GM12873 (cell line): ENCODE data around the gene PNLIPRP3.

Experiments
- TF ChIP-seq, protein P1 (sequence below): IDR thresholded peaks from 2 replicates; pipeline ENCODE4 v1.5.1; 2012; ENCODE audit warnings: low read depth, mild to moderate bottlenecking, moderate library complexity, low read length, control low read depth; ENCODE audit not compliant: insufficient read depth; ENCODE audit errors: missing control alignments

The PNLIPRP3 gene

GRCh38 chr10:116430288-116430687, 2.6 kb downstream of the PNLIPRP3 start:
- TF ChIP-seq, protein P1, sequence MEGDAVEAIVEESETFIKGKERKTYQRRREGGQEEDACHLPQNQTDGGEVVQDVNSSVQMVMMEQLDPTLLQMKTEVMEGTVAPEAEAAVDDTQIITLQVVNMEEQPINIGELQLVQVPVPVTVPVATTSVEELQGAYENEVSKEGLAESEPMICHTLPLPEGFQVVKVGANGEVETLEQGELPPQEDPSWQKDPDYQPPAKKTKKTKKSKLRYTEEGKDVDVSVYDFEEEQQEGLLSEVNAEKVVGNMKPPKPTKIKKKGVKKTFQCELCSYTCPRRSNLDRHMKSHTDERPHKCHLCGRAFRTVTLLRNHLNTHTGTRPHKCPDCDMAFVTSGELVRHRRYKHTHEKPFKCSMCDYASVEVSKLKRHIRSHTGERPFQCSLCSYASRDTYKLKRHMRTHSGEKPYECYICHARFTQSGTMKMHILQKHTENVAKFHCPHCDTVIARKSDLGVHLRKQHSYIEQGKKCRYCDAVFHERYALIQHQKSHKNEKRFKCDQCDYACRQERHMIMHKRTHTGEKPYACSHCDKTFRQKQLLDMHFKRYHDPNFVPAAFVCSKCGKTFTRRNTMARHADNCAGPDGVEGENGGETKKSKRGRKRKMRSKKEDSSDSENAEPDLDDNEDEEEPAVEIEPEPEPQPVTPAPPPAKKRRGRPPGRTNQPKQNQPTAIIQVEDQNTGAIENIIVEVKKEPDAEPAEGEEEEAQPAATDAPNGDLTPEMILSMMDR, result no peak

DNA sequence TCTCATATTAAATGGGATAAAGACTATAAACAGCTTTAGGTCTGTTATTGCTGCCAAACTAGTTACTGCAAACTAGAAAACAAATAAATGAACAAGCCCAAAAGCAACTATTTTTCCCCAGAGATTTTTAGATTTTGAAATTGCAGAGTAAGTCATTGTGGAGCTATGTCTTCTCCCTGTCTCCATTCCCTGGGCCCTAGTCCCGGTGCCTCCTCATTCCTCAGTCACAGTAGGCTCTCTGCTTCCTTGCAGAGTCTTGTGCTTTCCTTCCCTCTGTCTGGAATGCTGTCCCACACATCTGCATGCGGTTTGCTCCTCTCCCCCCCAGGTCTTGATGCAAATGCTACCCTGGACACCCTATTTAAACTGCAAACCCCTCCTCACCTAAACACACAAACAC, 4.0 kb downstream of the PNLIPRP3 start:
- TF ChIP-seq, protein P1, result no peak

DNA sequence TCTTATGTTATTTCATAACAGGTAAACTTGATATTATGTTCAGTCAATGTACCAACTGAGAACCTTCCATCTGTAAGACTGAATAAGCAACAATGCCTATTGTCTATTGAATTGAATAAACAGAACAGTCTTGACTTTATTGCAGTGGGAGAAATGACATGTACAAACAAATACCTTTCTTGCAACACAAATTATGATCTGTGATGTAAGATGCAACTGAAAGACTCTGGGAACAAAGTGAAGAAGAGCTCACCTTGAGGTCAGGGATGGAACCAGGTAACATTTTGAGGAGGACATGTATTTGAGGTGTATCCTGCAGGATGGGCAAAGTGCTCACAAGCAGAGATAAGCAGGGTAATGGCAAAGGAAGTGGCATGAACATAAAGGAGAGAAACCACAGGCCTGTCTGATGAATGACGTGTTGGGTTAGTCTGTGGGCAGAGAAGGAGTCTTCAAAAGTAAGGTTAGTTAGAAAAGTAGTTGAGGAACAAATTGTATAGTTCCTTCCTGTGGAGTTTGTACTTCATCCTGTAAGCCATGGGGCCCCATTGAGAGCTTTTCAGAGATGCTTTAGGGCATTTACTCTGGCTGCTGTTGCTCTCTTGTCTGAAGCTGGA, 9.5 kb downstream of the PNLIPRP3 start:
- TF ChIP-seq, protein P1, result no peak

DNA sequence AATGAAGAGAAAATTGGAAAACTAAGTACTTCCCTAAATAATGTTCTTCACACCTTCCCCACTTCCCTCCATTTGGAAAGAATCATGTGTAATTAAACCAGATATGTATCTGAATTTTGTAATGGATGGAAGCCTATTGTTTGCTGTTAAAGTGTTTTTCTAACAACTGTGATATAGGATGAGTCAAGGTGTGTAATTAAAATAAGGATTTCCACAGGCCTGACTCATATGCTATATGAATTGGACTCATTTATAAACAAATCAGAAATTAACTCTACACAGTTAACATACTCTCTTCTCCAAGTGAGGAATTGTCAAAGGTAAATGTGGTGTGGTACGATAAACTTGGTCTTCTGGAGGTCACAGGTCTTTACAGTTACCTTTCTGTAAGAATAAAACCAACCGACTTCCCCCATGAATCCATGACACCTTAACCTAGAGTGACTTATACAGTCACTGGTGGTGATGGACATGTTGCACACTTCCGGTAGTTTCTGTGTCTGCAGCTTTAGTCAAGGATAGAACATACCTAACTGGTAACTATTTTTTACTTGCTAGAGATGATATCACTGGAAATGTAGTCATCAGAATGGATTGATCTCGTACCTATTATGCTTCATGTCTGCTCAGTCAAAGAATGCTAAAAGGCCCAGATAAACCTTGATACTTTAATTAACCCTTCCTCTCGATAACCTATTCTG, 12.8 kb downstream of the PNLIPRP3 start:
- TF ChIP-seq, protein P1, result no peak

DNA sequence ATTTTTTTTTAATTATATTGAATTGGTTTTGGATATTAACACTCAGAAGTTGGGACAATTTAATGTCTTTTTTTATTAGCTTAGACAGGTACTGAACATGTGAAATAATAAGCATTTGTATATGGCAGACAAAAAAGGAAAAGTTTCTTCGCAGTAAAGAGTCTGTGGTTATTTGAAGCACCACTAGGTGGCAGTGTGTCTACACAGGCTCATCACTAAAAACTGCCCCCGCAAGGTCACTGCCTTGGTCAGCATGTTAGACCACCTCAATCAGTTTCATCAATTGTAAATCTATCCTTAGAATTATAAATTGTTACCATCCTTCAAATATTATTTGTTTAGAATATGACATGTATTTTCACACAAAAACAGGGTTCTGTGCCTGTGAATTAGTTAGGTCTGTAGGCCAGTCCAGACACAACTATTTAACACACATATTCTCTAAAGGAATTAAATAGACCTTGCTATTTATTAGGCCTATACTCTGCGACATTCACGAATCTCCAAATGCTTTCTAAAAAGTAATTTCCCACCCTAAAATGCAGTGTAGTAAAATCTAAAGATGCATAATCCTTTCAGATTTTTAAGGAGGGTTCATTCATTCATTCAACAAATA, 17.0 kb downstream of the PNLIPRP3 start:
- TF ChIP-seq, protein P1, result peak; percentile 83

DNA sequence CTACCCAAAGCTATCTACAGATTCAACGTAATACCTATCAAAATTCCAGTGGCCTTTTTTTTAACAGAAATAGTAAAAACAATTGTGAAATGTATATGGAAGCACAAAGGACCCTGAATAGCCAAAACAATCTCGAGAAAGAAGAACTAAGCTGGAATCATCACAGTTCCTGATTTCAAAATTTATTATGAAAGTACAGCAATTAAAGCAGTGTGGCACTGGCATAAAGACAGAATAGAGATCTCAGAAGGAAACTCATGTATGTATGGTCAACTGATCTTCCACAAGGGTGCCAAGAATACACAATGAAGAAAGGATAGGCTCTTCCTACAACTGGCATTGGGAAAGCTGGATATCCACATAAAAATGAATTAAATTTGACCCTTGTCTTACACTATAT, 23.2 kb downstream of the PNLIPRP3 start:
- TF ChIP-seq, protein P1, result no peak

GRCh38 chr10:116451711-116452337, 24.2 kb downstream of the PNLIPRP3 start:
- TF ChIP-seq, protein P1, result no peak
